GM12878 (cell line): Measurements from ENCODE around the gene STX16. TPM values are rescaled to one million over a fixed set of nuclear protein-coding genes. Genes with fewer than 3 reads are reported as not detected.

ENCODE experiments used
- ATAC-seq: fragments of 200-7000 bp; cut with Tn5 transposase; 3 replicates; pipeline ENCODE4 v1.9.1; 2020; ENCODE audit warnings: mild to moderate bottlenecking, moderate library complexity
- BruUV-seq: library from RNA; stranded (reverse); fragments of 400-500 nt; replicated peaks from 2 replicates; lab custom pipeline; 2021; lab: Mats Ljungman, UMichigan
- CTCF ChIA-PET: fragments of 300-600 bp; sonication (Branson Sonifier 250); formaldehyde crosslinking; extraction: SDS; loops from one replicate; lab custom pipeline; 2021; ENCODE audit warnings: inconsistent platforms; lab: Yijun Ruan, JAX
- POLR2A ChIA-PET: fragments of 350-600 bp; formaldehyde crosslinking; extraction: SDS; loops from one replicate; lab custom pipeline; 2021; ENCODE audit warnings: inconsistent platforms; lab: Charles Lee
- RAD21 ChIA-PET: fragments of 300-600 bp; sonication (Branson Sonifier 250); formaldehyde crosslinking; loops from one replicate; lab custom pipeline; 2023; ENCODE audit warnings: antibody characterized with exemption; ENCODE audit not compliant: unreplicated experiment; lab: Charles Lee
- SMC1A ChIA-PET: fragments of 300-600 bp; sonication (Branson Sonifier 250); formaldehyde crosslinking; loops from one replicate; lab custom pipeline; 2023; ENCODE audit not compliant: unreplicated experiment, uncharacterized antibody; lab: Charles Lee
- DNase-seq: peaks from one replicate; pipeline ENCODE4 v3.0.0-alpha.2; 2011; ENCODE audit warnings: low read depth, low spot score
- FAIRE-seq: peaks from 3 replicates; lab custom pipeline; 2011; peaks lifted over from hg19 to GRCh38; lab: Jason Lieb, UNC
- H2AFZ ChIP-seq: 2 replicates; pipeline ENCODE4 v1.6.0; 2011; ENCODE audit warnings: low read depth, low read length, control low read depth; ENCODE audit not compliant: control insufficient read depth
- H3K27ac ChIP-seq: 2 replicates; pipeline ENCODE4 v1.5.1; 2011; ENCODE audit warnings: control low read depth; ENCODE audit not compliant: control insufficient read depth, insufficient read depth
- H3K27me3 ChIP-seq, 2 experiments: replicated peaks in 1 of 2; 2 replicates each; pipeline versions ENCODE4 v1.6.0 to v1.6.1; 2011; ENCODE audit warnings: low read length in 1 of 2; ENCODE audit not compliant: control insufficient read depth in 2 of 2, insufficient read depth in 2 of 2
- H3K36me3 ChIP-seq, 2 experiments: 2 replicates each; pipeline ENCODE4 v1.5.1; 2011; ENCODE audit warnings: low read length in 1 of 2; ENCODE audit not compliant: control insufficient read depth in 2 of 2, insufficient read depth in 2 of 2
- H3K4me1 ChIP-seq: 2 replicates; pipeline ENCODE4 v1.6.1; 2011; ENCODE audit warnings: mild to moderate bottlenecking, low read length, moderate library complexity, mixed read lengths; ENCODE audit not compliant: control insufficient read depth, insufficient read depth
- H3K4me2 ChIP-seq: 2 replicates; pipeline ENCODE4 v1.6.0; 2011; ENCODE audit warnings: control low read depth; ENCODE audit not compliant: control insufficient read depth, insufficient read depth
- H3K4me3 ChIP-seq: fragments of 200-600 bp; sonication (generic); 2 replicates; pipeline ENCODE4 v1.5.1; 2016
- H3K79me2 ChIP-seq: 2 replicates; pipeline ENCODE4 v1.6.0; 2011; ENCODE audit warnings: low read length; ENCODE audit not compliant: control insufficient read depth, insufficient read depth
- H3K9ac ChIP-seq: 2 replicates; pipeline ENCODE4 v1.8.0; 2011; ENCODE audit warnings: low read length, control low read depth, mixed read lengths; ENCODE audit not compliant: control insufficient read depth, insufficient read depth
- H3K9me3 ChIP-seq: replicated peaks from 3 replicates; pipeline ENCODE4 v1.5.1; 2011; ENCODE audit warnings: mild to moderate bottlenecking, low read length; ENCODE audit not compliant: control insufficient read depth, insufficient read depth
- H4K20me1 ChIP-seq: 2 replicates; pipeline ENCODE4 v1.6.0; 2011; ENCODE audit not compliant: control insufficient read depth, insufficient read depth
- BHLHE40 ChIP-seq, 2 experiments: fragments of 450-650 bp in 1 of 2; IDR thresholded peaks; 2 replicates each; pipeline ENCODE4 v1.6.1; 2011 to 2017; ENCODE audit warnings: low read depth in 2 of 2, borderline replicate concordance in 1 of 2, improper control_type of control experiment in 1 of 2, low read length in 1 of 2, mild to moderate bottlenecking in 1 of 2
- CREM ChIP-seq: IDR thresholded peaks from 2 replicates; pipeline ENCODE4 v1.6.1; 2014; ENCODE audit warnings: antibody characterized with exemption, low read depth
- HSF1 ChIP-seq: fragments of 150-350 bp; IDR thresholded peaks from 2 replicates; pipeline ENCODE4 v1.6.1; 2014; ENCODE audit warnings: mild to moderate bottlenecking, low read depth, low read length
- KAT2A ChIP-seq: conservative IDR thresholded peaks from 2 replicates; pipeline ENCODE4 v1.6.1; 2011; ENCODE audit warnings: low read depth, low read length; ENCODE audit not compliant: control insufficient read depth
- NKRF ChIP-seq: fragments of 450-650 bp; conservative IDR thresholded peaks from 2 replicates; pipeline ENCODE4 v1.6.1; 2017; ENCODE audit warnings: mild to moderate bottlenecking, moderate library complexity
- NR2C2 ChIP-seq: IDR thresholded peaks from 2 replicates; pipeline ENCODE4 v1.6.1; 2011; ENCODE audit warnings: borderline replicate concordance, low read depth; ENCODE audit not compliant: control insufficient read depth, insufficient read length
- NR2F1 ChIP-seq: fragments of 450-650 bp; conservative IDR thresholded peaks from 2 replicates; pipeline ENCODE4 v1.6.1; 2017; ENCODE audit warnings: mild to moderate bottlenecking
- POLR2A ChIP-seq: IDR thresholded peaks from 2 replicates; pipeline ENCODE4 v1.6.1; 2011; ENCODE audit warnings: low read depth, mild to moderate bottlenecking, low read length
- RAD21 ChIP-seq: IDR thresholded peaks from 2 replicates; pipeline ENCODE4 v1.6.1; 2011; ENCODE audit warnings: mild to moderate bottlenecking, low read depth, low read length, moderate library complexity; ENCODE audit not compliant: insufficient read depth
- RBBP5 ChIP-seq: fragments of 200-600 bp; sonication (generic); conservative IDR thresholded peaks from 2 replicates; pipeline ENCODE4 v1.6.1; 2016
- REST ChIP-seq: IDR thresholded peaks from 2 replicates; pipeline ENCODE4 v1.6.1; 2012; ENCODE audit warnings: mild to moderate bottlenecking, low read depth, low read length
- SMARCA5 ChIP-seq: fragments of 450-650 bp; IDR thresholded peaks from 2 replicates; pipeline ENCODE4 v1.6.1; 2017; ENCODE audit warnings: mild to moderate bottlenecking
- SMC3 ChIP-seq: IDR thresholded peaks from 2 replicates; pipeline ENCODE4 v1.6.1; 2011; ENCODE audit warnings: low read length, improper control_type of control experiment, borderline replicate concordance
- STAT1 ChIP-seq: fragments of 450-650 bp; conservative IDR thresholded peaks from 2 replicates; pipeline ENCODE4 v1.6.1; 2014; ENCODE audit warnings: antibody characterized with exemption, mild to moderate bottlenecking
- SUPT20H ChIP-seq: IDR thresholded peaks from 2 replicates; pipeline ENCODE4 v1.6.1; 2011; ENCODE audit warnings: low read depth, mild to moderate bottlenecking, low read length, moderate library complexity, borderline replicate concordance; ENCODE audit not compliant: control insufficient read depth
- ZNF622 ChIP-seq: fragments of 450-650 bp; IDR thresholded peaks from 2 replicates; pipeline ENCODE4 v1.6.1; 2017; ENCODE audit warnings: mild to moderate bottlenecking, inconsistent platforms
- ZSCAN29 ChIP-seq: fragments of 450-650 bp; IDR thresholded peaks from 2 replicates; pipeline ENCODE4 v1.6.1; 2017; ENCODE audit warnings: mild to moderate bottlenecking, moderate library complexity
- WGBS: methylation state at CpG from one replicate; pipeline ENCODE4 v1.1.6; 2016; ENCODE audit warnings: low lambda C conversion rate; ENCODE audit not compliant: insufficient replicate concordance, insufficient coverage; ENCODE audit errors: missing lambda C conversion rate; 5-methylcytosine and 5-hydroxymethylcytosine counted together
- in situ Hi-C: fragments of 300-500 bp; cut with MboI; formaldehyde crosslinking; loops from 9 replicates; pipeline ENCODE4 v1.14.3; 2018; ENCODE audit warnings: mixed read lengths
- intact Hi-C: fragments of 100-400 bp; cut with micrococcal nuclease; formaldehyde crosslinking; loops from one replicate; pipeline ENCODE4 v1.14.2; 2022; ENCODE audit not compliant: unreplicated experiment
- polyA plus RNA-seq, 11 experiments: library from polyadenylated mRNA; depleted of rRNA in 4 of 11; unstranded in 6 of 11; stranded (reverse) in 5 of 11; fragments of >200 nt; fragmentation: Nextera tagmentation in 4 of 11; fragmentation: Illumina TruSeq in 1 of 11; extraction: Ambion mirVana in 4 of 11; extraction: Trizol in 1 of 11; gene quantifications; 1 replicate in 1 of 11; 2 replicates in 10 of 11; pipeline versions ENCODE4 v1.2.1 to v1.2.3, GENCODE V29; 2011 to 2016; ENCODE audit warnings: inconsistent platforms in 2 of 11, missing spikeins in 2 of 11, low read depth in 1 of 11
- total RNA-seq, 4 experiments: library from RNA; depleted of rRNA in 3 of 4; stranded (reverse); fragments of >200 nt in 3 of 4; fragmentation: Illumina TruSeq in 1 of 4; extraction: Trizol in 1 of 4; gene quantifications; 2 replicates each; pipeline versions ENCODE4 v1.2.1 to v1.2.3, GENCODE V29; 2013 to 2021

Gene STX16
- total and polyA plus RNA-seq, 10 of the 15 experiments (the other 5 are each of a cell fraction or from before 2014, with no cell fraction given): 6.3 to 68.4 (median 35.8) TPM

- FAIRE-seq (no peak), DNase-seq (no peak), ATAC-seq (peak; percentile 97)
- Histone ChIP-seq H2AFZ (peak within 1 kb of the TSS; percentile 86), H3K4me1 (peaks cover 5% of the 10 kb centered on the region), H3K4me2 (peak within 1 kb of the TSS; percentile 71), H4K20me1 (no peaks in the 10 kb centered on the region), H3K79me2 (no peaks in the 10 kb centered on the region; the same call in 1 of the 2 replicates), H3K36me3 (peaks cover 0 to under 1% of the 10 kb centered on the region in 2 experiments; a peak in 1 of 4 replicates), H3K27ac (0 out of 2 replicates have a peak within 1 kb of the TSS, but pooled peaks have one; percentile 25), H3K27me3 (no peaks in the 10 kb centered on the region), H3K4me3 (peak within 1 kb of the TSS; percentile 75), H3K9me3 (no peaks in the 10 kb centered on the region), H3K9ac (peak within 1 kb of the TSS; percentile 61)
- BruUV-seq: no TSS peak
- RAD21 ChIA-PET: interaction anchor here (0.6 kb wide), 1 partner anchor 42 kb away, joined by 3 read pairs; the partner anchor contains the start of gene STX16
- 1% methylated on average over 18 of the region's 93 CpGs for WGBS
- CTCF ChIA-PET: interaction anchor here (1.2 to 1.8 kb wide), 3 partner anchors 11 to 34 kb away, joined by 4 to 6 read pairs (median 5); no protein-coding TSS in a partner anchor
- POLR2A ChIA-PET: no interaction called here
- SMC1A ChIA-PET: no interaction called here
- intact Hi-C loops (loop anchor here (5.0 to 10.0 kb wide), 2 partner anchors 40 to 458 kb away; partner anchors contain the start of gene STX16), in situ Hi-C loops (loop anchor here (25.0 kb wide), 1 partner anchor 455 kb away; the partner anchor contains the start of gene ANKRD60)
- peak in 1 of 2 experiments; percentile 46; a peak in 1 of 4 replicates for TF ChIP-seq BHLHE40 (IDR thresholded peaks at IDR 0.05; ENCODE audit: borderline replicate concordance in 1 of 2, low read depth in 2 of 2, low read length in 1 of 2)
- peak; percentile 44 for TF ChIP-seq RAD21
- TF ChIP-seq SUPT20H: no peak
- peak; percentile 77; the same call in 1 of the 2 replicates for TF ChIP-seq SMARCA5
- no peak for TF ChIP-seq KAT2A
- no peak for TF ChIP-seq HSF1
- TF ChIP-seq ZSCAN29: 0 out of 2 replicates have a peak, but pooled peaks have one; percentile 53
- TF ChIP-seq REST: no peak
- no peak for TF ChIP-seq ZNF622
- no peak for TF ChIP-seq NR2C2
- TF ChIP-seq CREM: no peak
- peak; percentile 16; the same call in 1 of the 2 replicates for TF ChIP-seq SMC3
- TF ChIP-seq STAT1: no peak
- no peak for TF ChIP-seq RBBP5
- TF ChIP-seq NR2F1: 0 out of 2 replicates have a peak, but pooled peaks have one; percentile 36
- TF ChIP-seq POLR2A: peak; percentile 58; the same call in 1 of the 2 replicates
- TF ChIP-seq NKRF: peak; percentile 30; the same call in 1 of the 2 replicates
Measured at GRCh38 chr20:58692579-58693225, 41.6 kb downstream of the STX16 start, which contains the start of gene NPEPL1. NPEPL1 (plus strand) TSS chr20:58692800; CDS start chr20:58692901, 101 bp downstream.
